LNCaP clone FGC (cell line): ENCODE results near the gene VWA7.

ENCODE experiments used
- DNase-seq: peaks from one replicate; pipeline ENCODE4 v3.0.0-alpha.2; 2011; ENCODE audit warnings: low read depth
- H3K4me3 ChIP-seq: 2 replicates; pipeline ENCODE4 v1.5.1; 2011; ENCODE audit warnings: mild to moderate bottlenecking, low read depth, low read length, control low read depth
- CTCF ChIP-seq: IDR thresholded peaks from 2 replicates; pipeline ENCODE4 v1.5.1; 2012; ENCODE audit warnings: mild to moderate bottlenecking; ENCODE audit not compliant: control insufficient read depth, insufficient read depth; ENCODE audit errors: extremely low read depth

VWA7 gene

GRCh38 chr6:31771992-31772358, 5.2 kb downstream of the VWA7 start:
- TF ChIP-seq CTCF = no peak
- no peak overlapping the region for H3K4me3 ChIP-seq
- no peak for DNase-seq

- no peak for DNase-seq
- no peak overlapping the region for H3K4me3 ChIP-seq
- no peak for TF ChIP-seq CTCF
Observed at GRCh38 chr6:31770860-31771259, 6.3 kb downstream of the VWA7 start.

- peak; percentile 78 for TF ChIP-seq CTCF
- H3K4me3 ChIP-seq = no peak overlapping the region
- DNase-seq = no peak
Observed at GRCh38 chr6:31769684-31770371, 7.3 kb downstream of the VWA7 start.

- no peak for TF ChIP-seq CTCF
- no peak for DNase-seq
- no peak overlapping the region for H3K4me3 ChIP-seq
Observed at GRCh38 chr6:31768363-31769257, 8.5 kb downstream of the VWA7 start.

- no peak overlapping the region for H3K4me3 ChIP-seq
- no peak for DNase-seq
- TF ChIP-seq CTCF = no peak
Observed at GRCh38 chr6:31767096-31767645, 10.0 kb downstream of the VWA7 start.

GRCh38 chr6:31765910-31766794, 11.0 kb downstream of the VWA7 start:
- DNase-seq = no peak
- no peak for TF ChIP-seq CTCF
- no peak overlapping the region for H3K4me3 ChIP-seq
